ENCODE measurements around the gene ZBTB21.

ZBTB21 gene

DNA sequence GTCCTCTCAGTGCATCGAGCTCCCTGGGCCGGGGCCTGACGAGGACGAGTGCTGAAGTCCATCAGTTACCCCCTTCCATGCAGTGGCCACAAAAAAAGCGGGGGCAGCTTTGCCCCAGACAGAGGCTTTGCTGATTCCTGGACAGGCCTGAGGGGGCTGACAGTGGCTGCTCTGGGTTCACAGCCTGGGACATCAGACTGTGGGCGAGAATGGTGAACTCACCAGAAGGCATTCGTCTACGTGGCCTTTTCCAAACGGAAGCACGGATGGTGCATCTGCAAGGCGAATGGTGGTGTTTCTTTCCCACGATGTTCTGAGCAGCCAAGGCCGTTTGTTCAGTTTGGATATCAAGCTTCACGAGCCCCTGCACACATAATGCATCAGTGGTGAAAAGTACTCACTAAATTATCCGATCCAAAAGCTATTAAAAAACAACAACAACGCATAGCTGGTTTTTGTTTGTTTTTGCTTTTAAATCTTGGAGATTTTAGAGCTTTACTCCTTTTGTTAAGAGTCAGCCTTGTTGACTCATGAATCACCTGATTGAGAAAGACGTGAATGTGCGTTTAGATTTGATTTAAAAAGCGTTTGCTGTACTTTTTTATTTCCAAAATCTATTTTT lies 6.3 kb upstream of the ZBTB21 start:
- TF ChIP-seq CTCF (IDR thresholded peaks at IDR 0.05; ENCODE audit: low read depth, low read length): no peak
- no peak for TF ChIP-seq POLR2A (IDR thresholded peaks at IDR 0.05; ENCODE audit: extremely low read depth, insufficient read length)
- no peak for DNase-seq (ENCODE audit: low read depth)
- H3K4me3 ChIP-seq (ENCODE audit: low read depth, low read length): no peak overlapping the region

- no peak for DNase-seq (ENCODE audit: low read depth)
- H3K4me3 ChIP-seq (ENCODE audit: low read depth, low read length): no peak overlapping the region
- TF ChIP-seq, protein P1, sequence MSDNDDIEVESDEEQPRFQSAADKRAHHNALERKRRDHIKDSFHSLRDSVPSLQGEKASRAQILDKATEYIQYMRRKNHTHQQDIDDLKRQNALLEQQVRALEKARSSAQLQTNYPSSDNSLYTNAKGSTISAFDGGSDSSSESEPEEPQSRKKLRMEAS (IDR thresholded peaks at IDR 0.05; ENCODE audit: low read depth, low read length): no peak
- TF ChIP-seq CTCF (IDR thresholded peaks at IDR 0.05; ENCODE audit: low read depth, low read length): no peak
- TF ChIP-seq POLR2A (IDR thresholded peaks at IDR 0.05; ENCODE audit: extremely low read depth, insufficient read length): no peak
- no peak for TF ChIP-seq MYC (IDR thresholded peaks at IDR 0.05; ENCODE audit: low read depth, low read length)
These were observed 3.8 kb upstream of the ZBTB21 start for GRCh38 chr21:42013931-42014330.

DNA sequence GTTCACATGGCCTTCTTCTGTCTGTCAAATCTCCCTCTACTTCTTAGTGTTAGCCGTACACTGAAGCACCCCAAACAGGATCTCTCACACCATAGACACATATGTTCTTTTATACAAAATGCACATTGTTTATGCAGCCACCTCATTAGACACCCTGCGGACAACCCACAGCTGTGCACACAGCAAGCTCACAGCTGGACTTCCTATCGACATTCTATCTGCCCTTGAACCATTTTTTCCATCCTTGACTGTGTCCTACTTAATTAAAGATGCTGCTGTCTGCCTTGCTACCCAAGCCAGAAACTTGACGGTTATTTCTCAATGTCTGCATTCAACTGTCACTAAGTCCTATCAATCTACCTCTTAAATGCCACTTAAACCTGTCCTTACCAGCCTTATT lies 3.2 kb upstream of the ZBTB21 start:
- no peak for TF ChIP-seq CTCF (IDR thresholded peaks at IDR 0.05; ENCODE audit: low read depth, low read length)
- TF ChIP-seq, protein P1 (IDR thresholded peaks at IDR 0.05; ENCODE audit: low read depth, low read length): no peak
- TF ChIP-seq MYC (IDR thresholded peaks at IDR 0.05; ENCODE audit: low read depth, low read length): no peak
- no peak for TF ChIP-seq POLR2A (IDR thresholded peaks at IDR 0.05; ENCODE audit: extremely low read depth, insufficient read length)
- no peak overlapping the region for H3K4me3 ChIP-seq (ENCODE audit: low read depth, low read length)
- DNase-seq (ENCODE audit: low read depth): no peak

- TF ChIP-seq POLR2A (IDR thresholded peaks at IDR 0.05; ENCODE audit: extremely low read depth, insufficient read length): no peak
- TF ChIP-seq CTCF (IDR thresholded peaks at IDR 0.05; ENCODE audit: low read depth, low read length): no peak
- TF ChIP-seq MYC (IDR thresholded peaks at IDR 0.05; ENCODE audit: low read depth, low read length): no peak
- TF ChIP-seq, protein P1 (IDR thresholded peaks at IDR 0.05; ENCODE audit: low read depth, low read length): no peak
- DNase-seq (ENCODE audit: low read depth): no peak
- no peak overlapping the region for H3K4me3 ChIP-seq (ENCODE audit: low read depth, low read length)
These were observed 2.7 kb upstream of the ZBTB21 start for GRCh38 chr21:42012763-42013329.

DNA sequence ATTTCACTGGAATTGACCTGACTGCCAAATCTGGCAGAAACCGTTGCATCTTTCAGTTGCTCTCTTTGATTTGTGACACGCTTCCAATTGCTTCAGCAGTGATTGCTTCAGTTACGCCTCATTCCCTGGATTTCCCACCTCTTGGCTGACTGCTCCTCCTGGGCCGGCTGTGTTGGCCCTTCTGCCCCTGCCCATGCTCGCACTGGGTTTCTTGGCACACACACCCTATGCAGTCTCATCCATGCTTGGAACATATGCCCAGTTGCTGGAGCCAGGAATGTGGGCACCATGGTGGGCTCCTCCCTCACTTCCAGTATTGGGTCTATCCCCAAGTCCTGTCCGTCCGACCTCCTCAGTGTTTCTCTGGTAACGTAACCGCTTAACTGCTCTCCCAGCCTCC lies 2.2 kb upstream of the ZBTB21 start:
- no peak overlapping the region for H3K4me3 ChIP-seq (ENCODE audit: low read depth, low read length)
- no peak for DNase-seq (ENCODE audit: low read depth)
- TF ChIP-seq CTCF (IDR thresholded peaks at IDR 0.05; ENCODE audit: low read depth, low read length) (no peak), POLR2A (IDR thresholded peaks at IDR 0.05; ENCODE audit: extremely low read depth, insufficient read length) (no peak), MYC (IDR thresholded peaks at IDR 0.05; ENCODE audit: low read depth, low read length) (no peak)
- TF ChIP-seq, protein P1 (IDR thresholded peaks at IDR 0.05; ENCODE audit: low read depth, low read length): no peak
